K562 (cell line): ENCODE data around the gene KCTD13. TPM values are rescaled to one million over a fixed set of nuclear protein-coding genes. Genes with fewer than 3 reads are reported as not detected.
A peak's percentile ranks its signal among the peaks of the same experiment; 100 is the strongest.

ENCODE experiments used
- BCOR ChIP-seq: fragments of 450-650 bp; IDR thresholded peaks from 2 replicates; pipeline ENCODE4 v1.6.1; 2016
- CTCFL ChIP-seq: IDR thresholded peaks from 2 replicates; pipeline ENCODE4 v1.6.1; 2011; ENCODE audit warnings: borderline replicate concordance, low read depth, mild to moderate bottlenecking, moderate library complexity, low read length; ENCODE audit not compliant: insufficient read depth, poor library complexity, severe bottlenecking
- HEY1 ChIP-seq: fragments of 250-450 bp; sonication (Bioruptor Pico); IDR thresholded peaks from 2 replicates; pipeline ENCODE4 v1.5.0; 2020; ENCODE audit warnings: mild to moderate bottlenecking, moderate library complexity, borderline replicate concordance
- MXI1 ChIP-seq: IDR thresholded peaks from 2 replicates; pipeline ENCODE4 v1.6.1; 2011; ENCODE audit warnings: low read depth, mild to moderate bottlenecking, improper control_type of control experiment, low read length
- PHF20 ChIP-seq: fragments of 450-650 bp; IDR thresholded peaks from 2 replicates; pipeline ENCODE4 v1.6.1; 2018; ENCODE audit not compliant: partially characterized antibody
- POLR3A ChIP-seq: IDR thresholded peaks from 2 replicates; pipeline ENCODE4 v1.6.1; 2011; ENCODE audit warnings: borderline replicate concordance, mild to moderate bottlenecking, moderate library complexity; ENCODE audit not compliant: insufficient read length, insufficient read depth; ENCODE audit errors: extremely low read depth
- ZNF121 ChIP-seq: sonication (generic); formaldehyde crosslinking; conservative IDR thresholded peaks from 2 replicates; pipeline ENCODE4 v1.8.0; 2022; ENCODE audit warnings: missing genetic modification reagents
- ZNF133 ChIP-seq: fragments of 250-450 bp; sonication (Bioruptor Pico); IDR thresholded peaks from 2 replicates; pipeline ENCODE4 v1.4.0; 2020; ENCODE audit warnings: mild to moderate bottlenecking
- ZNF24 ChIP-seq: fragments of 450-650 bp; IDR thresholded peaks from 2 replicates; pipeline ENCODE4 v1.6.1; 2016
- ZNF263 ChIP-seq: sonication (generic); formaldehyde crosslinking; IDR thresholded peaks from 2 replicates; pipeline ENCODE4 v1.8.0; 2022; ENCODE audit warnings: mild to moderate bottlenecking, missing genetic modification reagents, borderline replicate concordance
- ZNF398 ChIP-seq: fragments of 250-450 bp; sonication (Bioruptor Pico); IDR thresholded peaks from 2 replicates; pipeline ENCODE4 v1.8.0; 2021; ENCODE audit warnings: moderate library complexity, mild to moderate bottlenecking, inconsistent platforms
- polyA plus RNA-seq, 8 experiments: library from polyadenylated mRNA; depleted of rRNA in 4 of 8; stranded (reverse) in 5 of 8; unstranded in 3 of 8; fragments of >200 nt; fragmentation: Nextera tagmentation in 2 of 8; fragmentation: Illumina TruSeq in 1 of 8; extraction: Ambion mirVana in 2 of 8; extraction: Trizol in 1 of 8; gene quantifications; 2 replicates each; pipeline versions ENCODE4 v1.2.1 to v1.2.3, GENCODE V29; 2011 to 2014; ENCODE audit warnings: inconsistent platforms in 1 of 8, missing spikeins in 1 of 8
- total RNA-seq, 7 experiments: library from RNA; depleted of rRNA in 6 of 7; stranded (reverse); fragments of >200 nt in 6 of 7; fragmentation: Illumina TruSeq in 2 of 7; extraction: Trizol in 2 of 7; gene quantifications; 2 replicates each; pipeline versions ENCODE4 v1.2.1 to v1.2.3, GENCODE V29; 2011 to 2021; ENCODE audit warnings: low replicate concordance in 1 of 7
- TF ChIP-seq, protein P1 (sequence below), 3 experiments: fragments of 200-800 bp in 1 of 3; sonication (Bioruptor generic) in 1 of 3; sonication (generic) in 1 of 3; formaldehyde crosslinking in 1 of 3; IDR thresholded peaks; 2 replicates each; pipeline versions ENCODE4 v1.6.1 to v1.8.0; 2016 to 2022; ENCODE audit warnings: mild to moderate bottlenecking in 2 of 3, missing compliant biosample characterization in 2 of 3, missing genetic modification characterization in 2 of 3, missing genetic modification reagents in 1 of 3
- TF ChIP-seq, protein P2 (sequence below): sonication (generic); formaldehyde crosslinking; IDR thresholded peaks from 2 replicates; pipeline ENCODE4 v1.9.0; 2022; ENCODE audit warnings: mild to moderate bottlenecking, missing genetic modification reagents
- TF ChIP-seq, protein P3 (sequence below), 2 experiments: fragments of 450-650 bp; IDR thresholded peaks; 2 replicates each; pipeline ENCODE4 v1.6.1; 2018; ENCODE audit warnings: mild to moderate bottlenecking in 2 of 2, low read depth in 1 of 2; ENCODE audit not compliant: partially characterized antibody in 2 of 2
- TF ChIP-seq, protein P4 (sequence below): sonication (generic); formaldehyde crosslinking; IDR thresholded peaks from 2 replicates; pipeline ENCODE4 v1.5.0; 2020; ENCODE audit warnings: missing genetic modification reagents

Gene KCTD13
- total and polyA plus RNA-seq, 9 of the 15 experiments (the other 6 are each of a cell fraction or from before 2014, with no cell fraction given), result 1.0 to 20.6 (median 9.8) TPM

DNA sequence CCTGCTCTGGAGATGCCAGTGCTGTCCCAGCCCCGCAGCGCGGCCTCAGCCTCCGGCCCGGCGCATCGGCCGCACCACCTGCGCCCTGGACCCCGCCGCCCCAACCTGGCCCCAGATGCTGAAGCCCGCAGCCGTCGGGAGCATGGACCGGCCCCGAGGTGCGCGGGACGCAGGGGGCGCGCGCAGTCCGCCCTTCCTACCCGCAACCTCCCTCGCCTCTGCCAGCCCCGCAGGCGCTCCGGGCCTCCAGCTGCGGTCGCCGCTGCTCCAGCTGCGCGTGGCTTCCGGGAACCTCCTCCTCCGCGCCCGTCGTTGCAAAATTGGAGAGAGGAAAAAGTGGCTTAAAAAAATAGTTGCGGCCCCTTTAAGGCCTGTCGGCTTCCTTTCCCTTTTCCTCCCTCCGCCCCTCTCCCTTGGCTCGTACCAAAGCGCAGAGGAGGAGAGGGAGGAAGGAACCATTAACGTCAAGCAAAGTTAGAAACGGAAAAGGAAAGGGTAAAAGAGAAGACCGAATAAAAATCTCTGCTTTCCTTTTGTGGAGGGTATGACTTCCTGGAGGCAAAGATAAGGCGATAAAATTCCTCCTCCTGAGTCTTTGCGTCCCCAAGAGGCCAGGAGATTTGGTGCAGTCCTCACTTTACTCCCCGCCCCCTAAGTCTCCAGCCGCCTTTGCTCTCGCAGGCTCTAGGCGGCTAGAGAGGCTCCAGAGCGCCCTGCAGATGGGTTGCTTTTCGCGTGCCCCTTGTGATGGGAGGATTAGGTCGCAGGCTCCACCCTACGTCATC, 63.0 kb downstream of the KCTD13 start, which contains the start of gene CDIPT (continued):
- TF ChIP-seq, protein P1, sequence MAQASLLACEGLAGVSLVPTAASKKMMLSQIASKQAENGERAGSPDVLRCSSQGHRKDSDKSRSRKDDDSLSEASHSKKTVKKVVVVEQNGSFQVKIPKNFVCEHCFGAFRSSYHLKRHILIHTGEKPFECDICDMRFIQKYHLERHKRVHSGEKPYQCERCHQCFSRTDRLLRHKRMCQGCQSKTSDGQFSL (CRISPR knock-in tag; IDR thresholded peaks at IDR 0.05), result no peak
- TF ChIP-seq, protein P1 (tag; IDR thresholded peaks at IDR 0.05), result no peak
- TF ChIP-seq ZNF398 (CRISPR knock-in tag) (no peak), ZNF24 (no peak), HEY1 (CRISPR knock-in tag) (peak; percentile 59; the same call in 1 of the 2 replicates), PHF20 (no peak), ZNF133 (no peak), ZNF121 (CRISPR knock-in tag) (no peak), POLR3A (no peak), CTCFL (peak; percentile 97), BCOR (0 out of 2 replicates have a peak, but pooled peaks have one; percentile 6), MXI1 (0 out of 2 replicates have a peak, but pooled peaks have one; percentile 23), ZNF263 (CRISPR knock-in tag) (no peak)
- TF ChIP-seq, protein P2, sequence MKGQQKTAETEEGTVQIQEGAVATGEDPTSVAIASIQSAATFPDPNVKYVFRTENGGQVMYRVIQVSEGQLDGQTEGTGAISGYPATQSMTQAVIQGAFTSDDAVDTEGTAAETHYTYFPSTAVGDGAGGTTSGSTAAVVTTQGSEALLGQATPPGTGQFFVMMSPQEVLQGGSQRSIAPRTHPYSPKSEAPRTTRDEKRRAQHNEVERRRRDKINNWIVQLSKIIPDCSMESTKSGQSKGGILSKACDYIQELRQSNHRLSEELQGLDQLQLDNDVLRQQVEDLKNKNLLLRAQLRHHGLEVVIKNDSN (CRISPR knock-in tag), result no peak
- TF ChIP-seq, protein P3, sequence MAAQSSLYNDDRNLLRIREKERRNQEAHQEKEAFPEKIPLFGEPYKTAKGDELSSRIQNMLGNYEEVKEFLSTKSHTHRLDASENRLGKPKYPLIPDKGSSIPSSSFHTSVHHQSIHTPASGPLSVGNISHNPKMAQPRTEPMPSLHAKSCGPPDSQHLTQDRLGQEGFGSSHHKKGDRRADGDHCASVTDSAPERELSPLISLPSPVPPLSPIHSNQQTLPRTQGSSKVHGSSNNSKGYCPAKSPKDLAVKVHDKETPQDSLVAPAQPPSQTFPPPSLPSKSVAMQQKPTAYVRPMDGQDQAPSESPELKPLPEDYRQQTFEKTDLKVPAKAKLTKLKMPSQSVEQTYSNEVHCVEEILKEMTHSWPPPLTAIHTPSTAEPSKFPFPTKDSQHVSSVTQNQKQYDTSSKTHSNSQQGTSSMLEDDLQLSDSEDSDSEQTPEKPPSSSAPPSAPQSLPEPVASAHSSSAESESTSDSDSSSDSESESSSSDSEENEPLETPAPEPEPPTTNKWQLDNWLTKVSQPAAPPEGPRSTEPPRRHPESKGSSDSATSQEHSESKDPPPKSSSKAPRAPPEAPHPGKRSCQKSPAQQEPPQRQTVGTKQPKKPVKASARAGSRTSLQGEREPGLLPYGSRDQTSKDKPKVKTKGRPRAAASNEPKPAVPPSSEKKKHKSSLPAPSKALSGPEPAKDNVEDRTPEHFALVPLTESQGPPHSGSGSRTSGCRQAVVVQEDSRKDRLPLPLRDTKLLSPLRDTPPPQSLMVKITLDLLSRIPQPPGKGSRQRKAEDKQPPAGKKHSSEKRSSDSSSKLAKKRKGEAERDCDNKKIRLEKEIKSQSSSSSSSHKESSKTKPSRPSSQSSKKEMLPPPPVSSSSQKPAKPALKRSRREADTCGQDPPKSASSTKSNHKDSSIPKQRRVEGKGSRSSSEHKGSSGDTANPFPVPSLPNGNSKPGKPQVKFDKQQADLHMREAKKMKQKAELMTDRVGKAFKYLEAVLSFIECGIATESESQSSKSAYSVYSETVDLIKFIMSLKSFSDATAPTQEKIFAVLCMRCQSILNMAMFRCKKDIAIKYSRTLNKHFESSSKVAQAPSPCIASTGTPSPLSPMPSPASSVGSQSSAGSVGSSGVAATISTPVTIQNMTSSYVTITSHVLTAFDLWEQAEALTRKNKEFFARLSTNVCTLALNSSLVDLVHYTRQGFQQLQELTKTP (IDR thresholded peaks at IDR 0.05; ENCODE audit: low read depth in 1 of 2, partially characterized antibody in 2 of 2), result peak in 1 of 2 experiments; percentile 53
- TF ChIP-seq, protein P4, sequence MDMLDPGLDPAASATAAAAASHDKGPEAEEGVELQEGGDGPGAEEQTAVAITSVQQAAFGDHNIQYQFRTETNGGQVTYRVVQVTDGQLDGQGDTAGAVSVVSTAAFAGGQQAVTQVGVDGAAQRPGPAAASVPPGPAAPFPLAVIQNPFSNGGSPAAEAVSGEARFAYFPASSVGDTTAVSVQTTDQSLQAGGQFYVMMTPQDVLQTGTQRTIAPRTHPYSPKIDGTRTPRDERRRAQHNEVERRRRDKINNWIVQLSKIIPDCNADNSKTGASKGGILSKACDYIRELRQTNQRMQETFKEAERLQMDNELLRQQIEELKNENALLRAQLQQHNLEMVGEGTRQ, result no peak
